GM21423 (cell line): ENCODE data around the gene GPR17.

Experiments
- ATAC-seq: cut with Tn5 transposase; IDR thresholded peaks from one replicate; pipeline ENCODE4 v1.9.1; 2021; ENCODE audit warnings: mild to moderate bottlenecking, moderate library complexity; ENCODE audit not compliant: unreplicated experiment

GPR17 gene

DNA sequence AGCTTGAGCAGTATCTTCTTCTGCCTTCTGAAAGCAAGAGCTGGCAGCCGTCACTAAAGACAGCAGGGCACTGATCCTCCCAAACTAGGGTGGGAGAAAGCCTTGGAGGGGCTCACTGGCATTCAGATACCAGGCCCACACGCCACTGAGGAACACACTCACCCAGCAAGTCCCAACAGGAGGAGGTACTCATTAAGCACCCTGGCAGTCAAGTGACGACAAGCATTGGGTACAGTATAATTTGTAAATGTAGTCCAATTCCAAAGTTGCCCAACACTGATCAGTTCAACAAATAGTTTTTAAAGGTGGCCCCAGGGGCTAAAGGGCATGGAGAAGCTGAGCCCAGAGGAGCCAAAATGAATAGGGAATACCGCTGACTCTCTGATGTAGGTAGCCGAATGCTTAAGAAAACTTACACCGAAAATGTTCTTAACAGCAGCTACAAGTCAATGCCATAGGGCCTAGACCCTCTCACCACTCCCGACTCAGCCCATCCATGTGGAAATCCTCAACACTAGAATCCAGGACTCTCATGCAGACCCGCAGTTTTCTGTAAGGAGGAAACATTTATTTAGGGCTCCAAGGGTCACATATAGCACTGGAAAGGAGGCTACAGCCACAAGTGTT, 19.4 kb downstream of the GPR17 start:
- ATAC-seq = no peak

DNA sequence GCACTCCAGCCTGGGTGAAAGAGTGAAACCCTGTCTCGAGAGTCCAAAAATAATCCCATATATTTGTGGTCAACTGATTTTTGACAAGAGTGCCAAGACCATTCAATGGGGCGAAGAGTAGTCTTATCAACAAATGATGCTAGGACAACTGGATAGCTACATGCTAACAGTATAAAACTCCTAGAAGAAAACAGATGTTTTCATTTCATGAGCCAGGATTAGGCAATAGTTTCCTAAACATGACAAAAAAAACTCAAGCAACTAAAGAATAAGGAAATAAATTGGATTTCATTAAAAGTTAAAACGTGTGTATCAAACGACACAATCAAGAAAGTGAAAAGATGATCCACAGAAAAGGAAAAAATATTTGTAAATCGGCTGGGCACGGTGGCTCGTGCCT, 23.1 kb downstream of the GPR17 start:
- ATAC-seq = no peak

DNA sequence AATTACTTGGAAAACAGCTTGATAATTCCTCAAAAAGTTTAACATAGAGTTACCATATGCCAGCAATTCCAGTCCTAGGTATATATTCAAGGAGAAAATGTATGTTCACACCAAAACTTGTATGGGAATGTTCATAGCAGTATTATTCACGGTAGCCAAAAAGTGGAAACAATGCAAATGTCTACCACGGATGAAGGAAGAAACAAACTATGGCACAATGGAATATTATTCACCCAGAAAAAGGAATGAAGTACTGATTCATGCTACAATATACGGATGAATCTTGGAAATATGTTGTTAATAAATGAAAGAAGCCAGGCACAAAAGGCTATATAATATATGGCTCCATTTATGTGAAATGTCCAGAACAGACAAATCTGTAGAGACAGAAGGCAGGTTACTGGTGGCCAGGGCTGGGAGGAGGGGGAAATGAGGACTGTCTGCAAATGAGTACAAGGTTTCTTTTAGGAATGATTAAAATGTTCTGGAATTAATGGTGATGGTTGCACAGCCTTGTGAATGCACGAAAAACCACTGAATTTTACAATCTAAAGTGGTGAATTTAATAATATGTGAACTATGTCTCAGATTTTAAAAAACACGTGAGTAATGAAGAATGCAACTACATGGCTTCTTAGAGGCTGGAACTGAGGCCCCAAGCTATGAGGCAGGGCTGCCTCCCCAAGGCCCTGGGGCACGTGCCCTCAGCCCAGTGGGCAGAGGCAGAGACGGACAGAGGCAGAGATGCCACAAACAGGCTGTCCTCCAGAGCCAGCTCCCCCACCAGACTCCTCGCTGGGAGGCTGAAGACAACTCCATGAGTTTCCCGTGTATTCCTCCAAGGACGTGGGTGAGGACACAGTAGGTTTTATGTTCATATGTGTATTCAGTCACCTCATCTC, 24.4 kb downstream of the GPR17 start:
- no peak for ATAC-seq

DNA sequence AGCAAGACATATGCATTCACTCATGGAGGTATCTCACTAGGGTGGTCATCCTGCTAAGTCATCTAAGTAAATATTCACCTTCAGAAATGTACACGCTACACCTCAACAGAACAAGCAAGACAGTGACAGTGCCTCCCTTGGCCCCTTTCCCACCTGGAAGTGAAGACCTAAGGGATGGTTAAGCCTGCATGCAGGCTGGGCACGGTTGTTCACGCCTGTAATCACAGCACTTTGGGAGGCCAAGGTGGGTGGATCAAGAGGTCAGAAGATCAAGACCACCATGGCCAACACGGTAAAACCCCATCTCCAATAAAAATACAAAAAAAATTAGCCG, 25.0 kb downstream of the GPR17 start:
- ATAC-seq = no peak

DNA sequence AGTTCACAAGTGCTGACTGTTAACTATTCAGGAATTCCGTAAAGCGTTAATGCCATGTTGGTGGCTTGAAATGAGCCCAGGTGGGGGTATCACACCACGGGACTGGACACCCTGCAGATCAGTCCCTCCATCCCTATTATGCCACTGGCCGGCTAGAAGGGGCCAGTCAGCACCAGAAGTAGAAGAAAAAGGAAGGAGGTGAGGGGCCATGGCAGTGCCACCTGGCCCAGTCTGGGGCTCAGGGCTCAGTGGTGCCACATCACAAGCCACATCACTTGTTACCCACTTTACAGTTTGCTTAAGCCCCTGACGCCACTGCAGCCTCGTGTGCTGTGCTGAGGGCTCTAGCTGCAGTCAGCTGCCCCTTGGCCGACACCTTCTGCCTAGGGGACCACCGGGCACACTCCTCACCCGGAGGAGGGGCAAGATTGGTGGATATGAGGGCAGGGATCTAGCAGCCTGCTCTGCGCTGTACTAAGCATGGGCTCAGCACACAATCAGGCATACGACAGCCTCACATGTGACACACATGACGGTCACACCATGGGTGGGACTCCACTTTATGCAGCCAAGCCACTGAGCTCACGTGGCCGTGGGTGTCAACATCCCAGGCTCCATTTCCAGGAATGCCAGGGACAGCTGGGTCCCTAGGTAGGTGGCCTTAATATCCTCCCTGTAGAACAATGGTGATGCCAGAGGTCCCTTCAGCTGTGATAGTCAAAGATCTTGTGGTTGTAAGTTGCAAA, 25.8 kb downstream of the GPR17 start:
- ATAC-seq = no peak

DNA sequence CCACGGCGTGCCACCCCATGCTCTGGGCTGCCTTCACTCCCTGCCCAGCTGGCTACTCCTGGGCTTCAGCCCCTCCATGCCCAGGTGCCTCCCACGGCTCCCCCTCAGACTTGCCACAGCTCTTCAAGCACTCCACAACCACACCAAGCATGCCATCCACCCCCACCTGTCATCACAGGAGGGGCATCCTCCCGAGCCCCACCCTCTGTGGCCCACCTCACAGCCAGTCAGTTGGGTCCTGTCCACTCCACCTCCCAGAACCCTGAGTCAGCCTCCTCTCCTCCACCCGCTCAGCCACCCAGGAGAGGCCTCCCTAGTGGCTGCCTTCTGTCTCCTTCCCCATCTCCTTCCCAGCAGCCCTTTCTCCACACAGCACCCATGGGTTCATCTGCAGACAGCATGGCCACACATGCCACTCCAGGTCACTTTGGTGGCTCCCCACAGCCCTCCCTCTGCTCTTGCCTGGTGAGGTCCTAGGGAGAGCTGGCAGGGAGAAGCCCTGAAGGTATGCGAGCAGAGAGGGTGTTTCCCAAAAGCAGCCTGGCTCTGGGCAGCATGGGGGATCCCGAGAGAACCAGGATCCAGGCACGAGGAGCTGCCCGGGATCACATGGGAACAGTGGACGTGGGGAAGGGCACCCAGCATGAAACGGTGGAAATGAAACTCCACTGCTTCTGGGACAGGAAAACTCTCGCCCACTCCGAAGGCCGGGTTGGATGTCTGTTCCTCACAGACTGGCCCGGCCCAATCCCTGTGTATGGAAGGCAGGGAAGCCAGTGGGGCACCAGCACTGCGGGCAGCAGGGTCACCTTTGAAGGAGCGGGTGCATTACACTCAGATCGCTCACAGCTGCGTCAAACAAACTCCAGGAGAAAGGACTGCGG, 26.6 kb downstream of the GPR17 start:
- no peak for ATAC-seq

DNA sequence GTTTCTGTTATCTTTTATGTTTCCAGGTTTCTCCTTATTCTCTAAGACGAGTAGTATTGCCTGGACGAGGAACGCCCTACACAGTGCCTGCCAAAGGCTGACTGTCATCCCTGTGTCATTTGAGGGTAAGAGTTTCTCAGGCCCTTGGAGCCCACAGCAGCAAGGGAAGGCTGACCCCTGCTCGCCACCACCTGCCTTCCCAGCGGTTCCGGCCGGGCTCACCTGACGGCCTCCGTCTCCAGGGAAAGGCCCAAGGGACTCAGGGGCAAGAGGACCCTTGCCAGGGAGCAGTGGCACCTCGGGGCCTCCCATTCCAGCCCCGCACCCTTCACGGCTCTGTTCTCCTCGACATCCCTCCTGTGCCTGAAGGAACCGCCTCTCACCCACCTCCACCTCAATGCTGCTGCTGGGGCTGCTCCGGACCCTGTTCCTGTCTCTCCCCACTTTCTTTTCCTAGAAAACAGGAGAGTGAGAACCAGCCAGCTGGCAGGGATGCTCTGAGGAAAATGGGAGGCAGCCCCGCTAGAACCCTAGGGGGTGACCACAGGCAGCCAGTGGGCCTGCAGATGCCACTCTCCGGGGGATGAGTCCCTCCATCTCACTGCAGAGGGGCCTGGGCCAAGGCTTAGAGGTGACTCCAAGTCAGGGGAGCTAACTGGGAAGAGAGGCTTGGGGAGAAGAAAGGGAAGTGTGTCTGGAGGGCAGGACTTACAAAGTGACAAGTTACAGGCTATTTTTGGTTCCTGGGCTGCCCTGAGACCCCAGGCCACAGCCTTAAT, 27.5 kb downstream of the GPR17 start:
- no peak for ATAC-seq

DNA sequence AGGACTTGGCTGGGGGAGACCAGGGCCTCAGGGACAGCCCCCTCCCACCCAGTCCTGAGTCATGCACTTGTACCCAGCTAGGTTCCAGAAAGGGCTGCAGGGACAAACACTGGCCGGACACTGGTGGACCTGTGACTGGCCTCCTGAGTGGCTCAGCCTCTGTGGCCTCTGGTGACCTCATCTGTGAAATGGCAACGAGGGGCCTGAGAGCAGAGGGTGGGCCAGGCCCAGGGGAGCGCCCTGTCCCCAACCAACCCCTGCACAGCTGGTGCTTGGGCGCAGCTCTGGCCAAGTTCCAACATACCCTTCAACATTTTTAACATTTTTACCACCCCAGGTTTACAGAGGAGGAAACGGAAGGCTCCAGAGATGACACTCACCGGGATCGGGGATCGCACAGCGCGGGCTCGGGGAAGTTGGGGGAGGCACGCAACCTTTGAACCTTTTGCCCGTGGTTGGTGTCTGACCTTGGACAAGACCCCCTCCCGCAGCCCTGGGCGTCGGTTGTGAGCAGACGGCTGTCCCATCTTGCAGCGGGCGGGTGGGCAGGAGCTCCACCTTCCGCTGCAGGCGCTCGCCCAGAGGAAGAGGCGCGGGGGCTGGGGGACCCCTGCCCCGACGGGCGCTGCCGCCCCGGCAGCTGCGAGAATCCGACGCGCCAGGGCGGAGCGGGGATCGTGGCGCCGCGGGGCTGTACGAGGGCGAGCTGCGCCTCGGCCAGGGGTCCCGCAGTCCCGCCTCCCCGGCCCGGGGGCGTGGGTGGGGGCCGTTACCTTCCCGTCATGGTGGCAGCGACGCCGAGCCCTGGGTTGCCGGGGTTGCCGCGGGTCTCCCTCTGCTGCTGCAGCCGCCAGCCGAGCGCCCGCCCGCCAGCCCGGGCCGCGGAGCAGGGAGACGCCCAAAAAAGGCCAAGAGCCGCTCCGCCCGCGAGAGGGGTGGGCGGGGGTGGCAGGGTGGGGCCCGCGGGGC, 28.6 kb downstream of the GPR17 start:
- ATAC-seq = no peak

DNA sequence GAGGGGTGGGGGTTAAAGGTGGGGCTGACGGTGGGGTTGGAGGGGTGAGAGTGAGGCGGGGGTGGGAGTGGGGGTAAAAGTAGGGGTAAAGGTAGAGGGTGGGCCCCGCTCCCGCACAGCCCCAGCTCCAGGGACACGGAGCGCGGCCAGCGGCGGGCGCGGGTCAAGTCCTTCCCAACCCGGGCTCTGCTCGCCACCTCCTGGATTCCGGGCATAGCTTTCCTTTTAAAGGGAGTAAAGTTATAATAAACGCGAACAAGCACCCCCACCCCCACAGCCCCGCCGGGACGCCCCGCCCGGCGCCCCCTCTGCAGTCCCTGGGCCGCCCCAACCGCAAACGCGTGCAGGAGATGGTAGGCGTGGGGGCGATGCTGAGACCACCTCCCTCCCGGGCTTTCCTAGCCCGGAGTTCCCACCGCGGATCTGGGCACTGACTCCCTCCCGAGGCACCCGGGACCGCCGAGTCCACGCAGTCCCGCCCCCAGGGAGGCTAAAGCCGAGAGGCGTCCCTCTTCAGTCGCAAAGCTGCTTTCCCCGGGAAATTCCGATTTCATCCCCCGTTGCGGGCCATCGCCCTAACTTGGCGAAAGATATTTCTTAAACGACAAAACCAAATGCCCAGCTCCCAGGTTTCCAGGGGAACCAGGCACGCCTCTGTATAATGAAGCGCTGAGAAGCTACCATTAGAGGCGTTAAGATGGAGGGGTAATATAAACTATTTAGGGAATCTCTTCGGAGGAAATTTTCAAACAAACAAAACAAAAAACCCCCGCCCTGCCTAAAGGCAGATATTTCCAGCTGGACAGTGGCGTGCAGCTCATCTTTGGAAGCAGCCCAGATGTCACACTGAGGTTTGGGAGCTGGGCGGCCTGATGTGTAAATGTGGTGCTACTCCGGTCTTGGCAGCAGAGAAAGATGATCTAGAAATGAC, 29.6 kb downstream of the GPR17 start, which contains the start of gene LIMS2:
LIMS2 (minus strand) TSS at position 200 of the 931 bp plus-strand sequence. CDS start 506 bp downstream, outside the sequence.
- no peak for ATAC-seq

DNA sequence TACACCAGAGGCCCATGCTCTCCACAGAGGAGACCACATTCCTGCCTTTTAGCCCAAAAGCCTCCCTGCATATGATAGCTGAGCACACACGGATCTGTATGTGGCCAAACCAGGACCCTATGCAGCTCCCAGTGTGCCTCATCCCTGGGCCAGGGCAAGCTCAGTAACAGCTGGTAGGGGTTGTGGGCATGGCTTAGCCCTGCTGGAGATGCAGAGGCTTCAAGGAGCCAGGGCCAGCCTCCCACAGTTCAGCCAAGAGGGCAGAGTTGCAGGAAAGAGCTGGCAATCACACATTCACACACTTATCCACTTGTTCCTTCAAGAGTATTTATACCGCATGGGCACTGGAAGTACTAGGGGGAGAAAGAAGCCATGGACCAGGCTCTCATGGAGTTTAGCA, 31.0 kb downstream of the GPR17 start:
- ATAC-seq = no peak

DNA sequence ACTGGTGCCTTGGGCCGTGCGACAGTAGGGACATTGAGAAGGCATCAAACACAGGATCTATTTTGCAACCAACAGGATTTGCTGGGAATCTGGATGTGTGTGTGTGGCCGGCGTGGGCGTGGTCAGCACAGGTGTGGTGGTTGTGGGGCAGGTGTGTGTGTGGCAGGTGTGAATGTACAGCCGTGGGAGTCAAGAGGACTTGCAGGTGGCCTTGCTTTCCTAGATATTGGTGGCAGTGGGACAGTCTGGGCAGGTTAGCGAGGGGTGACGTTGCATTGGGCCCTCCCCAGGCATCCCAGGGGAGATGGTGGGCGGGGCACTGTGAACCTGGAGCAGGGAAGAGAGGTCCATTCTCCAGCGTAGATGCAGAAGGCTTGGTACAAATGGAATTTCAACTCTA, 32.6 kb downstream of the GPR17 start:
- no peak for ATAC-seq

DNA sequence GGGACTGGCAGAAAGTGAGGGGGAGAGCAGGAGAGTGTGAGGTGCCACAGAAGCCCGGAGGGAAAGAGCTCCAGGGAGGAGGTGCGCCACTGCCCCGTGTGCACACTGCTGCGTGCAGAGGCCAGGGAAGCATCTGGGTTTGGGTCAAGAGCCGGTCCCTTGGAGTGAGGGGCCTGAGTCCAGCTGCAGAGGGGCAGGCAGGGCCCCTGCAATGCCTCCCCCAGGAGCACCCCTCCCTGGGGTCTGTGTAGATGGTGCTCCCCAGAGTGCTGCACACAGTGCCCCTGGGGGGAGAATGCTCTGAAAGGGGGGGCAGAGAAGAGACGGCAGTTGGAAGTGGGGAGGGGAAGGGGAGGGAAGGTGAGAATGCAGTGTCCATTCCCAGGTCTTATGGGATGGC, 33.0 kb downstream of the GPR17 start:
- no peak for ATAC-seq

DNA sequence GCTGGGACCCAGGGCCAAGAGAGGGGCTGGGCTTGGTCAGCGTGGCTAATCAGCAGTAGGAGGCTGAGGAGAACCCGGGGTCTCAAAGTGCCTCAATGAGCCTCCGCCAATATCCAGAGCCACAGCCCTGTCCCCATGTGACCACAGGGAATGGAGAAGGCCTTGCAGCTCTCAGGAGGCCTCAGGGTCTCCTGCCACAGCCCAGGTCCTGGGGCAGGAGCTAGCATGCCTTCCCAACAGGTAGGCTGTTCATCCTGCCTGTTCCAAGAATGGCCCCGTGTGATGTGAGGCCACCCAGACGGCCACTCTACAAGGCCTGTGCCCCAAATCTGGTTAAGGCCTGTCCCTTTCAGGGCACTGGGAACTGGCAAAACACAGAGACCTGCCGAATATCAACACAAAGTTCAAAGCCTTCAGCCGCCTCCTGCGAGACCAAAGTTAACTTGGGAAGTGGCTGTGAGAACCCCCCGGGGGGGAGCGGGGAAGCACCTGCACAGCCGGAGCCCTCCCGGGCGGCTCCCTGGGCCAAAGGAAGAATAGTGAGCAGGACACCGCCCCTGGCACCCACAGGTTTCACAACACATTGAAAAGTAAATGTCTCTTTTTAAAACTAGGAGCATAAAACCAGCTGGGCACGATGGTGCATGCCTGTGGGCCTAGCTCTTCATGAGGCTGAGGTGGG, 33.9 kb downstream of the GPR17 start:
- ATAC-seq = no peak

DNA sequence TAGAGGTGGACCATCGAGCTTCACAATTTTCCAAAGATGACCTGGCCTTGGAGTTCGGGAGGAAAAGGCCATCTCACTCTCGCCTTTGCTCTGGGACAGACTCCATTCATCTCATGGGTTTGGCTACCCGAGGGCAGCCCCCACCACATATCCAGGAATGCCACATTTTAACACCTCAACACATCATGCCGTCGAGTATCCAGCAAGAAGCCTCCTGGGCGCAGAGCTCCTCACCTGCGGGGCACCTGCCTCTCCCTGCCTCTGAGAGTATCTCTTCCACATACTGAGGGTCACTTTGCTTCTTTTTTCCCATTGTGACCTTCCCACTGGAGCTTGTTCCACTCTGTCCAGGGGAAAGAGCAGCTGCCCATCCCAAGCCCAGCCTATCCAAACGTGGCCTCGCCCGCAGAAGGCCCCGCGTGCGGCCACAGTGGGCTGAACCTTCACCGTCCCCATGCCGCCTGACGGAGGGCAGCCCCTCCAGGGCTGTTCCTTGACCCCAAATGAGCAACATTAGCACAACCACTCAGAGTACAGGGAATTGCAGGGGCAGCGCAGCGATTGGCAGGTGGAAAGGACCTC, 34.8 kb downstream of the GPR17 start:
- no peak for ATAC-seq

DNA sequence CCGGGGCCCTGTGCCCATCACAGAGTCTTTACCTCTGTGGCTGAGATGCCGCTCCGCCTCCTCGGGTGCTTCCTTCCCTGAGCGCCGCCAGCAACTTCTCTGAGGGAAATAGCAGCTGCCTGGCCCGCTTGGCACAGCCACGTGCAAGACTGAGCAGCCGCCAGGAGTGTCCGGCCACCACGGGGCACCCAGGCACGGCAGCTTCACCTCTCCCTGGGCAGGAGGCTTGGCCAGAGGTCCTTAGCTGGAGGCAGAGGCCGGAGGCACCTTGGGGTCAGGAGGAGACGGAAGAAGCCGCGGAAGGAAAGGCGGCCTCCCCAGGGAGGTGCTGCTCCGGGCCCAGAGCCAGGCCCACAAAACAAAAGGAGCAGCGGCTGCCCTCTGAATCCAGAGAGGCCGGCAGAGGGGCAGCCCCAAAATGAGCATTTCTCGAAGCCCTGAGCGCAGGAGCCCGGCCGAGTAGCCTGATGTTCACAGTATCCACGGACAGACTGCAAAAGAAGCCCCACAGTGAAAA, 35.4 kb downstream of the GPR17 start:
- no peak for ATAC-seq

DNA sequence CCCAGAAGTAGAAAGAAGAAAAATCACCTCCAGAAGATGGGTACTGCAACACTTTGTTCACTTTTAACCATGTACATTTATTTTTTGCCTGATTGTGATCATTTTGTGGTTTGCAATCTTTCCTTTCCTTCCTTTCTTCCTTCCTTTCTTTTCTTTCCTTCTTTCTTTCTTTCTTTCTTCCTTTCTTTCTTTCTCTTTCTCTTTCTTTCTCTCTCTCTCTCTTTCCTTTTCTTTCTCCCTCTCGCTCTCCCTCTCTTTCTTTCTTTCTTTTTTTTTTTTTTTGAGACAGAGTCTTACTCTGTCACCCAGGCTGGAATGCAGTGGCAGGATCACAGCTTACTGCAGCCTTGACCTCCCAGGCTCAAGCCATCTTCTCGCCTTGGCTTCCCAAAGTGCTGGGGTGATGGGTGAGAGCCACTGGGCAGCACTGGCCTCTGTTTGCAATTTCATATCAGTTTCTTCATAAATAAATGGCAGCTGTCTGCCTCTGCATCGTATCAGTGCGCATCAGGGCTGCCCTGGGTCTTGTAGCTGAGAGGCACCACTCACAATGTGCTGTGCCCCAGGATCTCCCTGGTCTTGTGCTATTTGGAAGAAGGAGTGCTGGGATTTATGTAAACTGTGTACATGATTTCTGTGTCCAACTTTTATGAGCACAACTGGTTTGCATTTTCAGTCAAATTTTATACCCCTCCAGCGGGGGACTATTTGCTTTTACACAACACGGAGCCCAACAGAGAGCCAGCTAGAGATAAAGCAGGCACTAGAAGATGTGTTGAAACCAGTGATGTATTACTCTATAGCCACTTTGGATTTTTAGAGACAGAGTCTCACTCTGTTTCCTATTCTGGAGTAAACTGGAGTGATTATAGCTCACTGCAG, 36.3 kb downstream of the GPR17 start:
- no peak for ATAC-seq
